ENCODE measurements around the gene PKHD1.

- TF ChIP-seq POLR2A (IDR thresholded peaks at IDR 0.05) (no peak), CTCF (IDR thresholded peaks at IDR 0.05) (no peak)
Measured at GRCh38 chr6:51843456-51844056, 243.9 kb downstream of the PKHD1 start.
